ENCODE measurements around the gene ATP8A2. TPM values are rescaled to one million over a fixed set of nuclear protein-coding genes. Genes with fewer than 3 reads are reported as not detected.

The ATP8A2 gene
- total and polyA plus RNA-seq, 9 of the 15 experiments (the other 6 are each of a cell fraction or from before 2014, with no cell fraction given) = under 0.01 to 0.33 (median 0.06) TPM; not detected in 4

DNA sequence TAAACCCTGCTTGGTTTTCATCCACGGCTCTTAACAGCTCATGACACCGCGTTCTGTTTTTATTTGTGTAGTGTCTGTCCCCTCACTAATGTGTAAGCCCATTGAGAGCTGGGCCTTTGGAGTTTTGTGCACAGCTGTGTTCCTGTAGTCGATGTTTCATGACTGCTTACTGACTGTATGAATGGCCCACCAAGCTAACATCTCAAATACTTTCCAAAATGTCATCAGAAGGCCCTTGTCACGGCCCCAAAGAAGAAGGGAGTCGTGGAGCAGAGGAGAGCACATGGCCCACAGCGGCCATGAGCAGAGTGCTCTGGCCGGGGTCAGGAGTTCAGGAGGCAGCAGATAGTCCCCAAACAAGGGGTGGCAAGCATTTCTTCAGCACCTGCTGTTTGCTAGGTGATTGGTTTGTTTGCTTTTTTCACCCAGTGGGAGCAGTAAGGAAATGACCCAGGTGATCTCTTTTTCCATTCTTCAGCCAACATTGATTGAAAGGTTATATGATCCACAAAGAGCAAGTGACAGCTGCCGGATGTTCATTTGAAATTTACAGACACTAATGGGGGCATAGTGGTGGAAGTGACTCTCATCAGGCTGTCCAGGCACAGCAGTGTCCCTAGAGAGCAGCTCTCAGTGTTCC, 315.2 kb downstream of the ATP8A2 start:
- no peak for TF ChIP-seq HDAC3 (IDR thresholded peaks at IDR 0.05; ENCODE audit: borderline replicate concordance, partially characterized antibody)
- TF ChIP-seq POU5F1 (IDR thresholded peaks at IDR 0.05; ENCODE audit: borderline replicate concordance, low read depth, low read length, partially characterized antibody) = no peak
- no peak for TF ChIP-seq ZNF551 (CRISPR knock-in tag; IDR thresholded peaks at IDR 0.05)
- TF ChIP-seq ZNF12 (CRISPR knock-in tag; IDR thresholded peaks at IDR 0.05) = no peak
- no peak for TF ChIP-seq MIER1 (IDR thresholded peaks at IDR 0.05; ENCODE audit: low read depth)
- no peak for TF ChIP-seq MAFF (IDR thresholded peaks at IDR 0.05; ENCODE audit: low read length)
- no peak for TF ChIP-seq NFYB (IDR thresholded peaks at IDR 0.05; ENCODE audit: extremely low read depth, insufficient read length)
- TF ChIP-seq KLF16 (IDR thresholded peaks at IDR 0.05) = no peak
- no peak for TF ChIP-seq JUN (IDR thresholded peaks at IDR 0.05; ENCODE audit: borderline replicate concordance, low read depth, low read length)
- no peak for TF ChIP-seq JUN (CRISPR knock-in tag; IDR thresholded peaks at IDR 0.05; ENCODE audit: borderline replicate concordance)
- Histone ChIP-seq H3K4me3 (no peak overlapping the region), H4K20me1 (replicated peaks; ENCODE audit: control insufficient read depth, insufficient read depth, low read length) (no peaks in the 10 kb centered on the region), H3K27me3 (ENCODE audit: control insufficient read depth in 2 of 2, insufficient read depth in 2 of 2, low read length in 2 of 2) (no peaks in the 10 kb centered on the region; a peak in 1 of 5 replicates), H3K4me1 (replicated peaks in 1 of 2; ENCODE audit: control insufficient read depth in 2 of 2, insufficient read depth in 2 of 2, low read length in 2 of 2) (no peaks in the 10 kb centered on the region), H3K4me2 (ENCODE audit: insufficient read depth, low read length) (no peak overlapping the region), H3K36me3 (ENCODE audit: control insufficient read depth, insufficient read depth, low read length) (no peaks in the 10 kb centered on the region), H3K9me1 (ENCODE audit: control insufficient read depth, insufficient read depth, low read length) (no peaks in the 10 kb centered on the region), H2AFZ (ENCODE audit: low read depth, low read length) (no peak overlapping the region), H3K79me2 (ENCODE audit: control insufficient read depth, insufficient read depth, low read length) (no peaks in the 10 kb centered on the region), H3K9me3 (replicated peaks; ENCODE audit: control insufficient read depth, insufficient read depth, low read depth, low read length) (no peaks in the 10 kb centered on the region), H3K9ac (ENCODE audit: insufficient read depth in 1 of 2, low read depth in 2 of 2, low read length in 2 of 2) (no peak overlapping the region), H3K27ac (ENCODE audit: extremely low read depth, low read depth, low read length) (no peak overlapping the region)
- WGBS (ENCODE audit: insufficient coverage, low coverage, missing lambda C conversion rate) = 9% methylated on average over 7 of the region's 9 CpGs
- no TSS peak for BruUV-seq (replicated peaks)
- in situ Hi-C loops (cut with MboI) (no loop called here), intact Hi-C loops (cut with micrococcal nuclease) (no loop called here)
- POLR2A ChIA-PET = interaction anchor here (0.6 kb wide), 1 partner anchor 158 kb away, joined by 4 read pairs; no protein-coding TSS in a partner anchor
- CTCF ChIA-PET (ENCODE audit: low intra/inter-chr PET ratio) = no interaction called here
- DNase-seq (ENCODE audit: extremely low read depth in 1 of 4, low spot score in 3 of 4) (no peak), FAIRE-seq (no peak), ATAC-seq (no peak)

Data from K562 (cell line).